ENCODE results near the gene FANK1. TPM values are rescaled to one million over a fixed set of nuclear protein-coding genes. Genes with fewer than 3 reads are reported as not detected.

FANK1 gene
- total RNA-seq, 1 experiment from 2014 or later = 0.73 TPM

- no peaks in the 10 kb centered on the region for H3K4me1 Mint-ChIP-seq (ENCODE audit: low read depth, unreplicated experiment)
- TF ChIP-seq CTCF (IDR thresholded peaks at IDR 0.05; ENCODE audit: insufficient read depth in 1 of 2, low read depth in 1 of 2, low read length in 1 of 2, severe bottlenecking in 1 of 2, unreplicated experiment in 1 of 2) = no peak
- H3K4me1 ChIP-seq = no peaks in the 10 kb centered on the region
- no peak overlapping the region for H3K4me3 ChIP-seq (ENCODE audit: low read depth, low read length)
- no peak overlapping the region for H3K4me3 Mint-ChIP-seq (ENCODE audit: unreplicated experiment)
- intact Hi-C loops (cut with micrococcal nuclease; ENCODE audit: unreplicated experiment) = no loop called here
- CTCF ChIA-PET = no interaction called here
- no peaks in the 10 kb centered on the region for H3K27me3 ChIP-seq (replicated peaks; ENCODE audit: control insufficient read depth, insufficient read depth, low read length)
- no peaks in the 10 kb centered on the region for H3K36me3 ChIP-seq (ENCODE audit: control insufficient read depth, insufficient read depth, low read length)
- H3K27me3 Mint-ChIP-seq (ENCODE audit: insufficient read depth, unreplicated experiment) = peaks cover 5% of the 10 kb centered on the region
- no peaks in the 10 kb centered on the region for H3K36me3 Mint-ChIP-seq (ENCODE audit: insufficient read depth, unreplicated experiment)
- H3K9me3 Mint-ChIP-seq (ENCODE audit: unreplicated experiment) = peaks cover 9% of the 10 kb centered on the region
- no peak overlapping the region for H3K27ac Mint-ChIP-seq (ENCODE audit: unreplicated experiment)
- H3K9me3 ChIP-seq = no peaks in the 10 kb centered on the region
- POLR2A ChIA-PET = no interaction called here
- BruUV-seq (replicated peaks) = no TSS peak
- no peak for DNase-seq
These were observed 125.6 kb downstream of the FANK1 start for GRCh38 chr10:126021833-126022500.

- CTCF ChIA-PET = no interaction called here
- H3K4me3 ChIP-seq (ENCODE audit: low read depth, low read length) = no peak overlapping the region
- Mint-ChIP-seq H3K4me1 (ENCODE audit: low read depth, unreplicated experiment) (no peaks in the 10 kb centered on the region), H3K27ac (ENCODE audit: unreplicated experiment) (no peak overlapping the region), H3K36me3 (ENCODE audit: insufficient read depth, unreplicated experiment) (no peaks in the 10 kb centered on the region), H3K27me3 (ENCODE audit: insufficient read depth, unreplicated experiment) (peaks cover 5% of the 10 kb centered on the region), H3K4me3 (ENCODE audit: unreplicated experiment) (no peak overlapping the region), H3K9me3 (ENCODE audit: unreplicated experiment) (peaks cover 12% of the 10 kb centered on the region)
- POLR2A ChIA-PET = no interaction called here
- H3K9me3 ChIP-seq = peaks cover 1% of the 10 kb centered on the region; the same call in 1 of the 2 replicates
- no peaks in the 10 kb centered on the region for H3K36me3 ChIP-seq (ENCODE audit: control insufficient read depth, insufficient read depth, low read length)
- no TSS peak for BruUV-seq (replicated peaks)
- TF ChIP-seq CTCF (IDR thresholded peaks at IDR 0.05; ENCODE audit: insufficient read depth in 1 of 2, low read depth in 1 of 2, low read length in 1 of 2, severe bottlenecking in 1 of 2, unreplicated experiment in 1 of 2) = no peak
- intact Hi-C loops (cut with micrococcal nuclease; ENCODE audit: unreplicated experiment) = no loop called here
- no peaks in the 10 kb centered on the region for H3K4me1 ChIP-seq
- no peak for DNase-seq
- H3K27me3 ChIP-seq (replicated peaks; ENCODE audit: control insufficient read depth, insufficient read depth, low read length) = no peaks in the 10 kb centered on the region
These were observed 126.5 kb downstream of the FANK1 start for GRCh38 chr10:126022841-126023240.

GRCh38 chr10:126027692-126028091 lies 131.3 kb downstream of the FANK1 start:
- H3K27ac Mint-ChIP-seq (ENCODE audit: unreplicated experiment) = no peak overlapping the region
- H3K36me3 Mint-ChIP-seq (ENCODE audit: insufficient read depth, unreplicated experiment) = no peaks in the 10 kb centered on the region
- ChIA-PET POLR2A (no interaction called here), CTCF (no interaction called here)
- intact Hi-C loops (cut with micrococcal nuclease; ENCODE audit: unreplicated experiment) = no loop called here
- Histone ChIP-seq H3K4me1 (no peaks in the 10 kb centered on the region), H3K4me3 (ENCODE audit: low read depth, low read length) (no peak overlapping the region), H3K9me3 (peaks cover 6% of the 10 kb centered on the region), H3K27me3 (replicated peaks; ENCODE audit: control insufficient read depth, insufficient read depth, low read length) (no peaks in the 10 kb centered on the region), H3K36me3 (ENCODE audit: control insufficient read depth, insufficient read depth, low read length) (no peaks in the 10 kb centered on the region)
- no peak overlapping the region for H3K4me3 Mint-ChIP-seq (ENCODE audit: unreplicated experiment)
- peaks cover 5% of the 10 kb centered on the region for H3K27me3 Mint-ChIP-seq (ENCODE audit: insufficient read depth, unreplicated experiment)
- peaks cover 24% of the 10 kb centered on the region for H3K9me3 Mint-ChIP-seq (ENCODE audit: unreplicated experiment)
- no peaks in the 10 kb centered on the region for H3K4me1 Mint-ChIP-seq (ENCODE audit: low read depth, unreplicated experiment)
- no peak for DNase-seq
- no TSS peak for BruUV-seq (replicated peaks)
- no peak for TF ChIP-seq CTCF (IDR thresholded peaks at IDR 0.05; ENCODE audit: insufficient read depth in 1 of 2, low read depth in 1 of 2, low read length in 1 of 2, severe bottlenecking in 1 of 2, unreplicated experiment in 1 of 2)
